NOMO-1 treated with dmso at 0.1 percent for 144 hours (cell line): Measurements from ENCODE around the gene ETV3L.
"Not testable (repeated sequence)": the region's sequence is repeated elsewhere in the genome, so short reads cannot be mapped to it uniquely, and the experiment has no call there.

Source experiments
- DNase-seq: peaks from one replicate; lab custom pipeline; 2025; ENCODE audit not compliant: unreplicated experiment; lab: John Stamatoyannopoulos, UW

Gene ETV3L

GRCh38 chr1:157084720-157085119 is 14.9 kb downstream of the ETV3L start:
- DNase-seq = no peak

- DNase-seq = no peak
Observed at GRCh38 chr1:157081707-157082106, 17.9 kb downstream of the ETV3L start.

GRCh38 chr1:157080714-157081113 is 18.9 kb downstream of the ETV3L start:
- DNase-seq = no peak

- DNase-seq = no peak
Observed at GRCh38 chr1:157077394-157077793, 22.2 kb downstream of the ETV3L start.

GRCh38 chr1:157073944-157074685 is 25.5 kb downstream of the ETV3L start:
- peak; percentile 8 for DNase-seq

GRCh38 chr1:157069601-157070000 is 30.0 kb downstream of the ETV3L start:
- DNase-seq = no peak

GRCh38 chr1:157059241-157059640 is 40.4 kb downstream of the ETV3L start:
- not testable (repeated sequence) for DNase-seq

GRCh38 chr1:157056269-157056668 is 43.3 kb downstream of the ETV3L start:
- DNase-seq = no peak

- not testable (repeated sequence) for DNase-seq
Observed at GRCh38 chr1:157055729-157056128, 43.9 kb downstream of the ETV3L start.

GRCh38 chr1:157050836-157051235 is 48.8 kb downstream of the ETV3L start:
- DNase-seq = no peak

GRCh38 chr1:157047062-157047410 is 52.6 kb downstream of the ETV3L start:
- no peak for DNase-seq

- peak; percentile 61 for DNase-seq
Observed at GRCh38 chr1:157045250-157046218, 54.1 kb downstream of the ETV3L start, which contains the start of gene ARHGEF11. Gene ARHGEF11 (minus strand): TSS chr1:157045742. CDS start chr1:157044330, 1,412 bp downstream.

GRCh38 chr1:157044326-157044725 is 55.3 kb downstream of the ETV3L start:
- no peak for DNase-seq

- no peak for DNase-seq
Observed at GRCh38 chr1:157043685-157044084, 55.9 kb downstream of the ETV3L start.

- no peak for DNase-seq
Observed at GRCh38 chr1:157042846-157043245, 56.8 kb downstream of the ETV3L start.
